ENCODE data around the gene THAP3. TPM values are rescaled to one million over a fixed set of nuclear protein-coding genes. Genes with fewer than 3 reads are reported as not detected.

THAP3 gene
- total and polyA plus RNA-seq, 9 of the 15 experiments (the other 6 are each of a cell fraction or from before 2014, with no cell fraction given): 1.9 to 31.2 (median 18.2) TPM

- intact Hi-C loops (cut with micrococcal nuclease): no loop called here
- no TSS peak for BruUV-seq (replicated peaks)
- POLR2A ChIA-PET: interaction anchor here (0.7 to 5.1 kb wide), 7 partner anchors 9 to 1076 kb away, joined by 3 to 36 read pairs (median 4); partner anchors contain the start of gene KLHL21
- 0 out of 4 replicates have a peak overlapping the region, but pooled peaks of 1 of the 2 experiments have one; percentile 9 for H3K9ac ChIP-seq (ENCODE audit: insufficient read depth in 1 of 2, low read depth in 2 of 2, low read length in 2 of 2)
- no peak for FAIRE-seq
- H3K9me1 ChIP-seq (ENCODE audit: control insufficient read depth, insufficient read depth, low read length): peaks cover 3% of the 10 kb centered on the region
- ATAC-seq: no peak
- H3K4me2 ChIP-seq (ENCODE audit: insufficient read depth, low read length): no peak overlapping the region
- peaks cover 80% of the 10 kb centered on the region for H3K36me3 ChIP-seq (ENCODE audit: control insufficient read depth, insufficient read depth, low read length)
- H4K20me1 ChIP-seq (replicated peaks; ENCODE audit: control insufficient read depth, insufficient read depth, low read length): peaks cover 24% of the 10 kb centered on the region; the same call in 1 of the 2 replicates
- peaks cover 12 to 31% of the 10 kb centered on the region in 2 experiments; a peak in 4 of 5 replicates for H3K4me1 ChIP-seq (replicated peaks in 1 of 2; ENCODE audit: control insufficient read depth in 2 of 2, insufficient read depth in 2 of 2, low read length in 2 of 2)
- H3K9me3 ChIP-seq (replicated peaks; ENCODE audit: control insufficient read depth, insufficient read depth, low read depth, low read length): no peaks in the 10 kb centered on the region
- in situ Hi-C loops (cut with MboI): no loop called here
- H3K27ac ChIP-seq (ENCODE audit: extremely low read depth, low read depth, low read length): no peak overlapping the region
- CTCF ChIA-PET (ENCODE audit: low intra/inter-chr PET ratio): interaction anchor here (0.7 kb wide), 1 partner anchor 68 kb away, joined by 3 read pairs; the partner anchor contains the start of gene TAS1R1
- 92% methylated on average over 10 of the region's 10 CpGs for WGBS (ENCODE audit: insufficient coverage, low coverage, missing lambda C conversion rate)
- H2AFZ ChIP-seq (ENCODE audit: low read depth, low read length): no peak overlapping the region
- DNase-seq (ENCODE audit: extremely low read depth in 1 of 4, low spot score in 3 of 4): no peak
- no peaks in the 10 kb centered on the region for H3K27me3 ChIP-seq (ENCODE audit: control insufficient read depth in 2 of 2, insufficient read depth in 2 of 2, low read length in 2 of 2)
- H3K4me3 ChIP-seq: no peak overlapping the region
- peaks cover 78% of the 10 kb centered on the region for H3K79me2 ChIP-seq (ENCODE audit: control insufficient read depth, insufficient read depth, low read length)
- TF ChIP-seq TBL1XR1 (IDR thresholded peaks at IDR 0.05; ENCODE audit: low read length in 2 of 2): no peak
- TF ChIP-seq, protein P1, sequence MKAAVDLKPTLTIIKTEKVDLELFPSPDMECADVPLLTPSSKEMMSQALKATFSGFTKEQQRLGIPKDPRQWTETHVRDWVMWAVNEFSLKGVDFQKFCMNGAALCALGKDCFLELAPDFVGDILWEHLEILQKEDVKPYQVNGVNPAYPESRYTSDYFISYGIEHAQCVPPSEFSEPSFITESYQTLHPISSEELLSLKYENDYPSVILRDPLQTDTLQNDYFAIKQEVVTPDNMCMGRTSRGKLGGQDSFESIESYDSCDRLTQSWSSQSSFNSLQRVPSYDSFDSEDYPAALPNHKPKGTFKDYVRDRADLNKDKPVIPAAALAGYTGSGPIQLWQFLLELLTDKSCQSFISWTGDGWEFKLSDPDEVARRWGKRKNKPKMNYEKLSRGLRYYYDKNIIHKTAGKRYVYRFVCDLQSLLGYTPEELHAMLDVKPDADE (conservative IDR thresholded peaks at IDR 0.05; ENCODE audit: control insufficient read depth, low read depth, low read length): no peak
- TF ChIP-seq JUNB (CRISPR knock-in tag; conservative IDR thresholded peaks at IDR 0.05): no peak
- no peak for TF ChIP-seq NUFIP1 (IDR thresholded peaks at IDR 0.05; ENCODE audit: partially characterized antibody)
- TF ChIP-seq ZBTB2 (IDR thresholded peaks at IDR 0.05): no peak
- TF ChIP-seq PHB (CRISPR knock-in tag; IDR thresholded peaks at IDR 0.05): no peak
- no peak for TF ChIP-seq RBM14 (IDR thresholded peaks at IDR 0.05; ENCODE audit: borderline replicate concordance, insufficient read depth, low read depth, low read length)
- no peak for TF ChIP-seq KDM1A (IDR thresholded peaks at IDR 0.05)
- TF ChIP-seq SP2 (IDR thresholded peaks at IDR 0.05; ENCODE audit: extremely low read depth, low read depth, low read length, poor library complexity, severe bottlenecking): no peak
- no peak for TF ChIP-seq ATF7 (IDR thresholded peaks at IDR 0.05)
- TF ChIP-seq DLX4 (CRISPR knock-in tag; IDR thresholded peaks at IDR 0.05): no peak
- TF ChIP-seq TEAD1 (CRISPR knock-in tag; IDR thresholded peaks at IDR 0.05): no peak
- TF ChIP-seq FOXM1 (IDR thresholded peaks at IDR 0.05; ENCODE audit: low read depth): no peak
- TF ChIP-seq FOXM1 (CRISPR knock-in tag; IDR thresholded peaks at IDR 0.05; ENCODE audit: low read depth): no peak
- TF ChIP-seq KDM5B (IDR thresholded peaks at IDR 0.05; ENCODE audit: insufficient replicate concordance, low read depth, low read length): no peak
- no peak for TF ChIP-seq STAT5A (IDR thresholded peaks at IDR 0.05; ENCODE audit: borderline replicate concordance, low read length)
Observed at GRCh38 chr1:6622396-6623152, 2.1 kb upstream of the THAP3 start.

Measured in K562 (cell line).